CD4-positive, alpha-beta T cell treated with Interferon alpha-2 for 1 hour (primary cell): ENCODE results near the gene SPEF1.

Experiments
- DNase-seq, 2 donors: peaks; one replicate each; pipeline ENCODE4 v3.0.0-alpha.2; 2020 to 2022

Gene SPEF1

DNA sequence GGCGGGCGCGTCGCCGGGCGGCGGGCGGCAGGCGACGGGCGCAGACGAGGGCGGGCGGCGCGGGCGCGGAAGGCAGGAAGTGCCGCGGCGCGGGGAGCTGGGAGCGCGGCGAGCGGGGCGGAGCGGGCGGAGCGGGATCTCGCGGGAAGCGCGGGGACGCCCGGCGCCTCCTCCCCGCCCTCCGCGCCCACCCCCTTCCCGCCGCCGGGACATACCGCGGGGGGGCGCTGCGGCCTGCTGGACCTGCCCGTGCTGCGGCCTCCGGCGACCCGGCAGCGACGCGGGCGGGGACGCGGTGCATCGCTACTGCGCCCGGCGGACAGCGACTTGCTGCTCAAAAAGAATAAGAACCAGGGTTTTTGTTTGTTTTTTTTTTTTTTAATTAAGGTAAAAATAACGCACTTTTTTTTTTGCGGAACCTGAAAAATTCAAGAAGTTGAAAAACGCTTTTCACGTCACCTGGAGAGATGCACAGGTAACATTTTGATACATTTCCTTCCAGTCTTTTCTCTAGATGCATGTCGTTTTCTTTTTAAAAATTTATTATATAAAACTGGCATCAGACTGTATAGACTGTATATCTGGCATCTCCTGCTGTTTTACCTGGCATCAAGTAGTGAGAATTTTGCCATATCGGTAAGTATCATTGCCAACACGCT is 5.5 kb upstream of the SPEF1 start, which contains the start of gene CENPB:
Gene CENPB, minus strand, starts transcription at position 76 of the 659 bp plus-strand sequence. CDS start 257 bp downstream, outside the sequence.
- peak; percentile 87 to 94 for DNase-seq

DNA sequence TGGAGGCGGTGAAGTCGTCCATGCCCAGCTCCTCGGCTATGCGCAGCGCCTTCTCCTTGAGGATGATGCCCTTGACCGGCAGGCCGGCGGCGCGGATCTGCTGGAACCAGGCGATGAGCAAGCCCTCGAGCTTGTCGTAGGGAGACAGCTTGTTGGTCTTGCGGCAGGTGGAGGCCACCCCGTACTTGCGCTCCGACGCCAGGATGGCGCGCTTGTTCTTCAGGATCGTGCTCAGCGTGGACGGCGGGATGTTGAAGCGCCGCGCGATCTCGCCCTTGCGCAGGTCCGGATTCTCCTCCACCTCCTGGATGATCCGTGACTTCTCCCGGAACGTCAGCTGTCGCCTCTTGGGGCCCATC is 4.9 kb upstream of the SPEF1 start:
- peak in 1 of 2 donors; percentile 47 for DNase-seq

DNA sequence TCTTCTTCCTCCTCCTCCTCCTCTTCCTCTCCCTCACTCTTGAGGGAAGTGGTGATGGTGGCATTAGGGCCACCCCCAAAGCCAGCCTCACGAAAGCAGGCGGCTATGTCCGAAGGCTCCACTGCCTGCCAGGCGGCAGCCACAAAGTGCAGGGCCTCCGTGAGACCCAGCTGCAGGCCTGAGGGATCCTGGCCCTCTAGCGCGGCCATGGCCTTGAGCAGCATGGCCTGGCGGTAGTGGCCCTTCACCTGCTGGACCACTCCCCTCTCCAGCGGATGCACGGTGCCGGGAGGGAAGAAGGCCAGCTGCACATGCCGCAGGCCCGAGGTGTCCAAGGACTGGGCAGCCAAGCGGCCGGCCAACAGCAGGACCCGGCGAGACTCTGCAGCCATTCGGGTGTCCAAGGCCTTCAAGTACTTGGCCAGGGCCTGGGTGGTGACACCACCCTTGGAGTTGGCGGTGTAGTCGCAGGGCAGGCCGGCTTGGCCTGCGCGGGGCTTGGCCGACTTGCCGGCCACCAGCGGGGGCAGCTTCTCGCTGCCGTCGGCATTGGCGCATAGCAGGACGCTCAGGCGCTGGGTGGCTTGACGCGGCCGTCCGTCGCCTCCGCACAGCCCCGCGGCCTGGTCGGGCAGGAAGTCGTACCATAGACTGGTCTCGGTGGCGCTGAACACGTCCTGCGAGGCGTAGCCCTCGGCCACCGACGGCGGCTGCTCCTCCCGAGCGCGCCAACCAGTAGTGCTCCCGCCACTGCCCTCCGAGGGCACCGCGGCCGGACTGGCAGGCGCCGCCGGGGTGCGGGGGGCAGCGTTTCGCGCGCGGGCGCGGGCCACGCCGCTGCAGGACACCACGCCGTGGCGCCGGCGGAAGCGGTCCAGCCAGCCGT is 4.2 kb upstream of the SPEF1 start:
- no peak for DNase-seq

DNA sequence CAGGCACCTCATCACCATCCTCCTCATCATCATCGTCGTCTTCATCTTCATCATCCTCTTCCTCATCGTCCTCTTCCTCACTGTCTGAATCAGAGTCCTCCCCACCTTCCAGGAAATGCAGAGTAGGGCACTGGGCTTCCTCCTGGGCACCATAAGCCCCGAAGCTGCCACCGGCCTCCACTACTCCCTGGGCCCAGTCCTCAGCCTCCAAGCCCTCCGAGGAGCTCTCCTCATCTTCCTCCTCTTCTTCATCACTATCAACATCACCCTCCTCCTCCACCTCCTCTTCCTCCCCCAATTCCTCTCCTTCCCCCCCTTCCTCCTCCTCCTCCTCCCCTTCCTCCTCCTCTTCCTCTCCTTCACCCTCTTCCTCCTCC is 3.6 kb upstream of the SPEF1 start:
- no peak for DNase-seq

DNA sequence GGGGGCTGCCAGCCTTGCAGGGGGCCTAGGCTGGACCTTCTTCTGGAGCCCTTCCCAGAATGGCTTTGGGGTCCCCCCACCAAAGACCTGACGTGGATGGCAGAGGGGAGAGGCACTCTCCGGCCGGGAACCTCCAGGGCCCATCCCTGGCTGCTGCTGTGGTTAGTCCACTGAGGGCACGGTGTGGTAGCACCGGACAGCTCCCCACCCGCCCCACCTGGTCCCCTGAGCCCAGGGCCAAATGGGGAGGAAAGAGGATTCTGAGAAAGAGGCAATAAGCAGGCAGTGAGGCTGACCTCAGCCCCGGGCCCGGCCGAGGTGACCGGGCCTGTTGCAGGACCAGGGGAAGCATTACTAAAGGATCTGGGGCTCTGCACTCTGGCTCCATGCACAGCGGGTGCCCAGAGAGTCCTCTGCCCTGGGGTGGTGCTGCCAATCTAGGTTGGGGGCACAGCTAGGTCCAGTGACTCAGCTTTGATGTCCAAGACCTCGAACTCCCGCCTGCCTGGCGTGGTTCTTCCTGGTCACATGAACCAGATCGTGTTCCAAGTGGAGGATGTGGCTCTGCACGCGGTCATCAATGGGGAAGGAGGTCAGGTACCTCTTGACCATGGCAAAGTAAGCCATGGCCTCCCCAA is 3.1 kb upstream of the SPEF1 start:
- DNase-seq: no peak

DNA sequence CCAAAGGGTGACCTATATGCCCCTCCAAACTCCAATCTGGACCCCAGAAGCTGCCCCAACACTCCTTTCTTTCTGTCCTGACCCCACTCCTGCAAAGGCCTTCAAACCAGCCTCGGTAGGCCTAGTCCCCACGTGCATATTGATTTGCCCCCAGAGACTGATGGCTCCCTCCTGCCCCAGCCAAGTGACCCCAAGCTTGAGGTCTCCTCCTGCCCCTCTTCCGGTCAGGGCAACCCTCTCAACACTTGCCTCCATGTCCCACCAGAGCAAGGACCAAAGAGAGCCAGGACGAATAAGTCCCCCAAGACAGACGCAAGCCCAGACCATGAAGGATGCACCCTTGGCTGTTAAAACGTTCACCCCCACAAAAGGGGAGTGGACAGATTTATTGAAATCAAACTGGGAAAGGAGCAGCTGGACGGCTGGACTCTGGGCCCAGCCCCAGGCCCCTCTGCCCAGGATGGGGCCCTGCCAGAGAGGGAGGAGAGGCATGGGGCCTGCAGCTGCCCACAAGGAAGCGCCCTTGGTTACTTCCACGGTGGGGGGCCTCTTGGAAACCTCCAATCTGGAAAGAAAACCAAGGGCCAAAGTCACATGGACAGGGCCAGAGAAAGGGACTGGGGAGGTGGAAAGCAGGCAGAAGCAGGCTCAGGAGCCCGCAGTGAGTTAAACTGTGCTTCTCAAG is 2.4 kb upstream of the SPEF1 start:
- no peak for DNase-seq

DNA sequence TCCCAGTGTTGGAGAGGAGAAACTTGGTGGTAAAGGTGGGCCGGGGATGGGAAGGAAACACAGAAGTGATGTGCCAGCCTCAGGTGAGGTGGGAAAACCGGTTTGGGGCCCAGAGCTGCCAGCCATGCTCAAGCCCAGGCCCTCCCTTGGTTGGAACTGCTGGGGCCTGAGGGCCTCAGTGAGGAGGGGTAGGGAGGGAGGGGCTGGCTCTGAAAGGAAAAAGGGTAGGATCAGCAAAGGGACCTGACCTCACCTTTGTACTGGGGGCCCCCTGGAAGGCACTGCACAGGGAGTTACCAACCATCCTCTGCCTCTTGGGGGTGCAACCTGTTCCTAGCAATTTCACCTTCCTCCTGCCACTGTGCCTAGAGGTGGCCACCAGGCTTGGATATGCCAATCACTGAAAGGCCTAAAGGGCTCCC is 1.8 kb upstream of the SPEF1 start:
- DNase-seq: no peak

DNA sequence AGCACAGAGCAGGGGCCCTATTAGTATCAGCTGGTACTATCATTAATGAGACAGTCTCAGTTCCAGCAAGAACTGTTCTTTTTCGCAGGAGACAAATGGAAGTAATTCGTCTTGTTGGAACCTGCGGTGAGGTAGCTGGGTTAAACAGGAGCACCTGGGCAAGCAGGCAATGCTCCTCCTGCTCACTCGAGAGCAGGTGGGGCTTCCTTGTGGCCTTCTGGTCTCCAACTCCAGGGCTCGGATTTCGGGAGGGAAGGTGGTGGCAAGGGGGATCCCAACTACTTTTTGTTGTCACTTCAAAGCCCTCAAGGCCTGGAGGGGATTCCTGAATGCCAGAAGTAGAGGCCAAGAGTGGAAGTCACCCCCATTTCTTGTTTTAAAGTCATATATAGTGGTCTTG is 1.3 kb upstream of the SPEF1 start:
- no peak for DNase-seq

DNA sequence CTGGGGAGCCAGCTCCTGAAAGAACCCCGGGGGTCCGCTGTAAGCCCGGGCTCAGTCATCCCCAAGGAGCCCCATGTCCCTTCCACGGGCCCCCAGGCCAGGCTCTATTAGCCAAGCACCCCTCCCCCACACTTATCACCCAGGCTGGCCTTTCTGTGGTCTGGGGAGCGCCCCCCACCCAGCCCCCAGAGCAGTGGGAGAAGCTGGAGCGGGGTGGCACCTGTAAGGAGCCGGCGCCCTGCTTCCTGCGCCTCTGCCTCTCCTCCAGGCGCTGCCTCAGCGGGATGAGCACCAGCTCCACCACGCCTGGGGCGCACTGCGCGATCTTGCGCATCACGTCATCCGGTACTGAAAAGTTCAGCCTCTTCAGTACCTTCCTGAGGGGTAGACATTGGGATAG is 2.3 kb downstream of the SPEF1 start:
- DNase-seq: no peak

DNA sequence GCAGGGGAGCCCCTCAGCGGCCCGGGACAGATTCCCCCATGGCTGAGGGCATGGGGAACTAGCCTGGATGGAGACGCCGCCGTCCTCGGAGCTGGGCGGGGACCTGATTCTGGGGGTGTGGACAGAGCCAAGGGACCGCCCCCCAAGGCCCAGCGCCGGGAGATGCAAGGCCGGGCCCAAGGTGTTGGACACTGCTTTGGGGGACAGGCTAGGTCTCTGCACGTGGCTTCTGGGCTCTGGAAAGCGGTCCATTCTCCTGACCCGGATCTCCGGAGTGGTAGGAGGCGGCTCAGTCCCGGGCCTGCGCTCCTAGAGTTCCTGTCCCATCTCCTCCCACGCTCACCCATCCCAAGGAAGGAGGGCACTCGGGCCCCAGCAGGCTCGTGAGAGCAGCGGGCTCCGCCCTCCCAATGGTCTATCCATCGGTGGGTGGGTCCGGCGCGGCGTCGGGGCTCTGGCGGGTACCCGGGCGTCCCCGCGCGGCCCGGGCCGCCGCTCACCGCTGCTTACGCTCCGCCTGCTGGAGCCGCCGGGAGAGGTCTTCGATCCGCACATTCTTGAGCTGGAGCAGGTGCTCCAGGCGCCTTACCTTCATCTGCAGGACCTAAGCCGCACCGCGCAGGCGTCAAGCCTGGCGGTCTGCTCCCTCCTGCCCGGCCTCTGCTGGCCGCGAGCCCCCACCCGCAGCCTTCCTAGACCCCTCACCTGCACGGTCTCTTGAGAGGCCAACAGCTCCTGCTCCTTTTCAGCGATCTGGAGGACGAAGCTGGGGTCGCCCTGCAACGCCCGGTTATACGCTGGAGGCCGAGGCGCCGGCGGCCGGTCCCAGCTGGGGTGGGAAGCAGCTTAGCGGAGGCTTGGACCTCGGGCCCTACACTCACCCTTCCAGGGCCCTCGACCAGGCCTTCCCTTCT is 3.3 kb downstream of the SPEF1 start:
- DNase-seq: peak; percentile 33 to 48

DNA sequence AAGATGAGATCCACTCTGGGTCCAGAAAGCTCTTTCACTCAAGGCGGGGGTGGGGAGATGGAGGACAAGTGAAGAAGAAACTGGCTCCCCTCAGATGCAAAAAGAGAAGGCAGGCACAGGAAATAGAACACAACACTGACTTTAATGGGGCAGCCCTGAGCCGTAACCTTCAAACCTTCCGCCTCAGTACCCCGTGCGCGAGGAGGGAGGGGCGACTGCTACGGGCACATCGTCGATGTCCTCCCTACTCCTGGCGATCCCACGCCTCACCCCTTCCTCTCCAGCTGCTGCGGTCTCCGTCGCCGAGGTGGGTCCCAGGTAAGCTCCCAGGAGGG is 3.9 kb downstream of the SPEF1 start:
- no peak for DNase-seq

DNA sequence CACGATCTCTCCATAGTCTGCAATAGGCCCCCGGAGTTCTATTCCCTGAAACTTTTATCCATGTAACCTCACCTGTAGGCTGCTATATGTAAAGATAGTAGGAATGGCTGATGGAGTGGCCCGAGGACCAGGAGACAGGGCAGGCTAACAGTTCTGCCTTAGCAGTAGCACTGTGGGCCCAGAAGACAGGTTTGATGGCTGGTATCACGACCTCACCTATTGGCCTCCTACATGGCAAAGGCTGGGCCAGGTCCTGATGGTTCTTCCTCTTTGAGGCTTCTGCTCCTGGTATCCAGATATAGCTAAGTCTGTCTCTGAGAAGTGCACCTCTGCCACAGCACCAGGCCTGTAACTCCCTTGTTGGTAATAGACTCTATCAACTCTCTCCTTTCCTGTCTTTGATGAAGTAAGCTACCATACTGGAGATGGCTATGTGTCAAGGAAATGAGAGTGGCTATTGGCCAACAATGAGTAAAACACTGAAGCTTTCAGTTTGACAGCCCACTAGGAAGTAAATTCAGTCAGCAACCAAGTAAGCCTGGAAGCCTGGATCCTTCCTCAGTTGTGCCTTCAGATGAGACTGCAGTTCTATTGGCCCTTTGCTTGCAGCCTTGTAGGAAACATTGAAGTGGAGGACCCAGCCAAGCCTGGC is 5.7 kb downstream of the SPEF1 start:
- DNase-seq: no peak

DNA sequence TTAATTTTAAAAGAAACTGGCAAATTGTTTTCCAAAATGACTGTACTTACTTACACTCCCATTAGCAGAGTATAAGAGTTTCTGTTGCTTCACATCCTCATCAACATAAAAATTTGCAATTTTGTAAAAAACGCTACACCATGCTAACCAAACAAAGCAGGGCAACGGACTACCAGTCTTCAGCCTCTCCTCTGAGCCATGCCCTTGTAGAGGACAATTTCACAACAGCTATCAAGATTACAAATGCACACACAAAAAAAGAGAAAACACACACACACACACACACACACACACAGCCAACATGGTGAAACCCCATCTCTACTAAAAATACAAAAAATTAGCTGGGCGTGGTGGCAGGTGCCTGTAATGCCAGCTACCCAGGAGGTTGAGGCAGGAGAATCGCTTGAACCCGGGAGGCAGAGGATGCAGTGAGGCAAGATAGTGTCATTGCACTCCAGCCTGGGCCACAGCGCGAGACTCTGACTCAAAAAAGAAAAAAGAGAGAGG is 9.6 kb downstream of the SPEF1 start:
- no peak for DNase-seq

DNA sequence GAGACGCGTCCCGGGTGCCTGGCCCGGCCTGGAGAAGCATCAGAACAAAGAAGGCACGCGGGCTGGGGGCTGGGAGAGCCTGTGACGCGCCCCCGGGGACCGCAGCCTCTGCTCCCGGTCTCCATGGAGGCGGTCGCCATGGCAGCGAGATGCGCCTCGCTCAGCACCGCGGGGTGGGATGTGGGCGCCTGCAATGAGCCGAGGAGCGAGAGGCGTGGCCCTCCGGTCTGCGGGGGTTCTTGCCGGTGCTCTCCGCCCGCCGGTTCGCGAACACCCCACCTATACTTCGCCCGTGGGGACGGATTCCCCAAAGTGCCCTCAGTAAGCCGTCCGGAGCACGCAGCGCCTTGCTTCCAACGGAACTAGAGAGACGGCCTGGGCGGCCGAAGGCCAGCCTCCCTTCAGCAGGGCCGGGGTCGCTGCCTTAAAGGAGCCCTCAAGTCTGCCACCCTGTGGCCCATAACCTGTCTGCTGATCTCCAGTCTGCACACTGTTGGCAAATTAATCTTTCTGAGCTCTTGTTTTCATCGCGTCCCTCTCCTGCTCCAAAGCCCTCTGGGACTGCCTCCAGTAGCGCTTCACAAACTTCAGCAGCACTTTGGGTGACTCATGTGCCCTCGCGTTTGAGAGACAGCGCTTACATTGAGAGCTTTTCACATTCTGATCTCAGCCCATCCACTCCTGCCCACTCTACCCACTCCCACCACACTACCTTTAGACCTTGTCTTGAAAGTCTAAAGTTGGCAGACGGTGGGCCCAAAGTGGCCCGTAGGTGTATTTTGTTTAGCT is 12.7 kb downstream of the SPEF1 start:
- peak; percentile 83 to 88 for DNase-seq

DNA sequence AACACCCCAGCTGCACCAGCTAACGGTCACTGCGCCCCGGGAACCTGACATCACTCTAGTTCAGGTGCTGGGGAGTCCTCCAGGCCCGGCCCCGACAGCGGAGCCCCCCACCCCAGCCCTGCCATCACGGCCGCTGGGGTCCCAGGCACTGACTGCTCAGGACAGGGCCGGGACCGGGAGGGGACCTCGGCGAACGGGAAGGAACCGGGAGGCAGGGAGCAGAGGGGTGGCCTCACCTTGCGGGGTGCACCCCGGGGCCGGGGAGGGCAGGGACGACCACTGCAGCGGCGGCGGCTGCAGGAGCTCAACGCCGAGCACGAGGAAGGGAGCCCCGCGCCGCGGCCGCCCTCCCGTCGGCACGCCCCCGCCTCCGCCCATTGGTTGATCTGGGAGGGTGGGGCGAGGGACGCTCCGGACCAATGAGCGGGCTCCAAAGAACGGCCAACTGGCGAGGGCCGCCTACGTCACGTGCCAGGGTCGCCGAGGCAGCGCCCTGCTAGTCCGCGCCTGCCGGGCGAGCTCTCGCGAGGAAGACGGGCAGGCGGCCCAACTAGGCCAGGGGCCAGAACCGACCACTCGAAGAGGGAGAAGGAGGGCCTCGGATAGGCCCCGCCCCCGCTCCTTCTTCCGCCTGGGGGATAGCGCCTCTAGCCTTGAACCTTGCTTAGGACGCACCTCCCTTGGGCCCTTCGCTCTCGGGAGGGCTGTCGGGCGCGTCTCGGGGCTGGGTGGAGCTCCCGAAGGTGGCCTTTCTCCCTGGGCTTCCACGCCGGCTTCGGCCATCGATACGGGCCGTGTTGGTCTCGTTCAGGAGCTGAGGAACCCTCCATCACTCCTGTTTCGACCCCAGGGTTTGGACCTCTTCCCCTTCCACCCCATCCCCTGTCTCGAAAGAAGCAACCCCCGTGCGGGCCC is 13.6 kb downstream of the SPEF1 start, which contains the start of gene ADISSP:
Gene ADISSP, minus strand, starts transcription at position 327 of the 915 bp plus-strand sequence. CDS start 7,653 bp downstream, outside the sequence.
- peak; percentile 97 to 98 for DNase-seq

DNA sequence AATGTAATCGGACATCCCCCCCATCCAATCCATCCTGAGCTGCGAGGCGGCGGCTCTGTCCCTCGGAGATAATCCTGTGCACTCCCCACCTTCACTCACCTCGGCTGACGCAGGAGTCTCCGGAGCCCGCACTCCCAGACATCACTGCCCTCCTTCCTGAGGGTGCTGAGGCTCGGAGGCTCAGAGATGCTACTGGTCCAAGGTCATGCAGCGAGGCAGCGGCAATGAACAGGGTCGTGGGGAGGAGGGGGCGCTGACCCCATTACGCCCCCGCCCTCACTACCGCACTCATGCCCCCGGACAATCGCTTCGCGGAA is 14.2 kb downstream of the SPEF1 start:
- DNase-seq: no peak

DNA sequence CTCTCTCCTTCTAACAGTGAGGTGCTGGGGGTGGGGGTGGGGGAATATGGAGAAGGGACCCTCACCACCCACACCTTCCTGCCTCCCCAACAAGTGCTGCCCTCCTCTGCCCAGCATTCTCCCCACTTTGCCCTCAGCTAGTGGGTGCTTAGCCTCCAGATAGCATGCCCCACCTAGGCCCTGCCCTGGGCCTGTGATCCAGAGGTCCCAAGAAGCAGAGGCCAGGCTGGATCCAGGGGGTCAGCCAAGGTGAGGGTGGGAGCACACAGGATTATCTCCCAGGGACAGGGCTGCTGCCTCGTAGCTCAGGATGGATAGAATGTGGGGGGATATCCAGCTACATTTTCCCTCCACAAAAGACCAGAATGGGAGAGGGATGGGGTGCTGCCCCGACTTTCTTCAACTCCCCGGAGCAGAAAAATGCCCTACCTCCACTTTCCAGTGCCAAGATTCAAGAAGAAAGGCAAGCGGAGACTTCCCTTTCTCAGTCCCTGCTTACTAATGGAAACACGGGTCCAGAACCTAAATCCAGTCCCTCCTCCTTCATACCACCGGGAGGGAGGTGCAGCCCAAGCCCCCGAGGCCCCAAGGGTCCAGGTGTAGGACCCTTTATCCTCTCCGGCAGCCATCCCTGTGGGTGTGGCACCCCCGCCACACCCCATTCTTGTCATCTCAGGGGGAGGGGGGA is 14.7 kb downstream of the SPEF1 start:
- DNase-seq: no peak

DNA sequence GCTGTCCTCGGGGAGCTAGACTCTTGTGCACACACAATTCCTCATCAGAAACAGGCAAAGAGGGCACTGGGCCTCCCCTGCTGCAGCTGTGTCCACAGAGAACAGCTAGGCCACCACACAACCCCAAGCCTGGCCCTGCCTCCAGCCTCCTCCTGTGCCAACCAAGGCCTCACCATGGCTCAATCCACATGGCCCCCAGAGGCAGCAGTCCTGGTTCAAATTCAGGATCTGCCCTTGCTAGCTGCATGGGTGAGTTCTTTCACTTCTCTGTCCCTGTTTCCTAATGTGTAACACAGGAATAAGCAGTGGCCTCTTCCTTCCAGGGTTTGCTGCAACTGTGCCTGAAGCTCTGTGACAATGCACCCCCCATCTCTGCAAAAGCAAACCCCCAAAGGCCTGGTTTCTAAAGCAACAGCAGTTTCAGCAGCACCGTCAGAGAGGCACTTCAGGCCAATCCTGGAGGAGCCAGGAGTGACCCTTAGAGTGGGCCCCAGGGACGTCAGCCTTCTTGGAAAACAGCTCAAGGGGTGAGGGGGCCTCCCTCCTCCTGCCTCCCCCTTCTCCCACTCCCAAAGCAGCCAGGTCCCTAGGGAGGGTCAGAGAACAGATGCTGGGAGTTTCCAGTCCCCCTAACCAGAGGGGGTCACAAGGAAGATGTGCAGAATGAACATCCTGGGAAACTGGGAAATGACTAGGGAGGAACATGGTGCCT is 15.9 kb downstream of the SPEF1 start:
- no peak for DNase-seq
